ENCODE measurements around the gene GFI1B.

- no peak for TF ChIP-seq ZNF121 (tag by site-specific recombination; IDR thresholded peaks at IDR 0.05)
- no peak for TF ChIP-seq MEIS1 (CRISPR knock-in tag; IDR thresholded peaks at IDR 0.05; ENCODE audit: borderline replicate concordance)
- no peak for TF ChIP-seq EGR2 (tag by site-specific recombination; IDR thresholded peaks at IDR 0.05; ENCODE audit: low read depth)
- no peak for TF ChIP-seq REST (tag by site-specific recombination; IDR thresholded peaks at IDR 0.05)
Observed at GRCh38 chr9:132989414-132989996, 11.0 kb downstream of the GFI1B start.
